Naive thymus-derived CD8-positive, alpha-beta T cell (primary cell): Measurements from ENCODE around the gene SBF2. TPM values are rescaled to one million over a fixed set of nuclear protein-coding genes. Genes with fewer than 3 reads are reported as not detected.

Experiments used
- ATAC-seq, 2 donors: fragments of 150-1000 bp; cut with Tn5 transposase in 1 of 2; sonication (Bioruptor Pico), chemical (Tn5 transposase) in 1 of 2; 1 replicate in 1 of 2; 2 replicates in 1 of 2; pipeline ENCODE4 v1.10.0; 2021; ENCODE audit warnings: mild to moderate bottlenecking in 2 of 2, moderate library complexity in 2 of 2
- POLR2A ChIA-PET: fragments of 350-600 bp; sonication (Branson Sonifier 250); formaldehyde crosslinking; loops from one replicate; lab custom pipeline; 2021; ENCODE audit warnings: antibody characterized with exemption; lab: Charles Lee
- DNase-seq, 10 donors: peaks; one replicate each; pipeline versions ENCODE4 v3.0.0 to v3.0.0-alpha.2; 2020 to 2022
- H3K27ac Mint-ChIP-seq, 10 donors: one replicate each; pipeline ENCODE4 v1.8.0; 2020 to 2022; ENCODE audit warnings: mild to moderate bottlenecking in 10 of 10, mixed read lengths in 10 of 10, moderate library complexity in 4 of 10, inconsistent platforms in 1 of 10
- H3K27me3 Mint-ChIP-seq, 5 donors: one replicate each; pipeline ENCODE4 v1.8.0; 2021 to 2022; ENCODE audit warnings: mixed read lengths in 5 of 5
- H3K36me3 Mint-ChIP-seq, 3 donors: one replicate each; pipeline ENCODE4 v1.8.0; 2020 to 2022; ENCODE audit warnings: mixed read lengths in 3 of 3, mild to moderate bottlenecking in 2 of 3, inconsistent platforms in 1 of 3
- H3K4me1 Mint-ChIP-seq, 4 donors: one replicate each; pipeline ENCODE4 v1.8.0; 2021 to 2022; ENCODE audit warnings: mixed read lengths in 4 of 4
- H3K4me3 Mint-ChIP-seq, 10 donors: one replicate each; pipeline ENCODE4 v1.8.0; 2020 to 2022; ENCODE audit warnings: mild to moderate bottlenecking in 10 of 10, mixed read lengths in 10 of 10, moderate library complexity in 6 of 10, inconsistent platforms in 1 of 10
- H3K9me3 Mint-ChIP-seq, 9 donors: one replicate each; pipeline ENCODE4 v1.8.0; 2020 to 2022; ENCODE audit warnings: mixed read lengths in 9 of 9, mild to moderate bottlenecking in 3 of 9, inconsistent platforms in 1 of 9, moderate library complexity in 1 of 9
- polyA plus RNA-seq, 3 donors: library from polyadenylated mRNA; unstranded; fragments of 300-500 nt; fragmentation: Illumina TruSeq; gene quantifications; one replicate each; pipeline ENCODE4 v1.2.3, GENCODE V29; 2021
- total RNA-seq, 8 experiments: library from RNA in 2 of 8; stranded (reverse) in 2 of 8; gene quantifications; one replicate each; pipeline ENCODE4 v1.2.3 and lab custom pipeline; 2021 to 2026

The SBF2 gene
- total and polyA plus RNA-seq, 5 experiments from 2014 or later, result 2.0 to 14.6 (median 4.9) TPM

DNA sequence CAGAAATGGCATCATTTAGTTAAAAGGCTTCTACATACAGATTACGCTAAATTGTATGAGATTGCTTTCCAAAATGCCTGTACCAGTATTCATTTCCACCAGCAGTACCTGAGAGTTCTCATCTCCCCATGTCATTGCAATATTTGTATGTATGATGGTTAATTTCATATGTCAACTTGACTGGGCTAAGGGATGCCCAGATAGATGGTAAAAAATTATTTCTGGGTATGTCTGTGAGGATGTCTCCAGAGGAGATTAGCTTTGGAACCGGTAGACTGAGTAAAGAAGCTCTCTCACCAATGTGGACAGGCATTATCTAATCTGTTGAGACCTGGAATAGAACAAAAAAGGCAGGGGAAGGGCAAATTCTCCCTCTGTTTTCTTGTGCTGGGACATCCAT lies 17.8 kb upstream of the SBF2 start:
- peaks cover 16 to 49% (median 35%) of the 10 kb centered on the region in 5 donors for H3K27me3 Mint-ChIP-seq
- POLR2A ChIA-PET, result no interaction called here
- no peaks in the 10 kb centered on the region for H3K9me3 Mint-ChIP-seq
- peaks cover 8 to 17% (median 11%) of the 10 kb centered on the region in 4 donors for H3K4me1 Mint-ChIP-seq
- DNase-seq, result no peak
- no peak overlapping the region for H3K4me3 Mint-ChIP-seq
- H3K27ac Mint-ChIP-seq, result no peak overlapping the region
- no peak for ATAC-seq
- no peaks in the 10 kb centered on the region for H3K36me3 Mint-ChIP-seq

GRCh38 chr11:10310301-10310841 lies 16.4 kb upstream of the SBF2 start:
- Mint-ChIP-seq H3K27ac (peak overlapping the region in 1 of 10 donors; percentile 46), H3K4me1 (peaks cover 13 to 31% (median 22%) of the 10 kb centered on the region in 4 donors), H3K9me3 (no peaks in the 10 kb centered on the region), H3K27me3 (peaks cover 14 to 56% (median 32%) of the 10 kb centered on the region in 5 donors), H3K36me3 (no peaks in the 10 kb centered on the region), H3K4me3 (no peak overlapping the region)
- ATAC-seq (no peak), DNase-seq (no peak)
- POLR2A ChIA-PET, result no interaction called here

GRCh38 chr11:10309163-10310093 lies 15.4 kb upstream of the SBF2 start:
- no peak for DNase-seq
- POLR2A ChIA-PET, result no interaction called here
- H3K4me1 Mint-ChIP-seq, result peaks cover 14 to 41% (median 23%) of the 10 kb centered on the region in 4 donors
- peak overlapping the region in 1 of 10 donors; percentile 65 for H3K27ac Mint-ChIP-seq
- no peaks in the 10 kb centered on the region for H3K36me3 Mint-ChIP-seq
- peak overlapping the region in 1 of 10 donors; percentile 10 for H3K4me3 Mint-ChIP-seq
- H3K27me3 Mint-ChIP-seq, result peaks cover 14 to 58% (median 32%) of the 10 kb centered on the region in 5 donors
- ATAC-seq, result no peak
- no peaks in the 10 kb centered on the region for H3K9me3 Mint-ChIP-seq

GRCh38 chr11:10308201-10308954 lies 14.4 kb upstream of the SBF2 start:
- POLR2A ChIA-PET, result interaction anchor here (0.7 to 2.8 kb wide), 3 partner anchors 10 to 549 kb away, joined by 3 to 18 read pairs (median 3); no protein-coding TSS in a partner anchor
- Mint-ChIP-seq H3K9me3 (no peaks in the 10 kb centered on the region), H3K4me1 (peaks cover 16 to 51% (median 32%) of the 10 kb centered on the region in 4 donors), H3K36me3 (no peaks in the 10 kb centered on the region), H3K27ac (peak overlapping the region in 5 of 10 donors; percentile 31 to 76 (median 47)), H3K4me3 (peak overlapping the region; percentile 77 to 100 (median 92)), H3K27me3 (peaks cover 16 to 58% (median 29%) of the 10 kb centered on the region in 5 donors)
- ATAC-seq, result no peak
- DNase-seq, result no peak

DNA sequence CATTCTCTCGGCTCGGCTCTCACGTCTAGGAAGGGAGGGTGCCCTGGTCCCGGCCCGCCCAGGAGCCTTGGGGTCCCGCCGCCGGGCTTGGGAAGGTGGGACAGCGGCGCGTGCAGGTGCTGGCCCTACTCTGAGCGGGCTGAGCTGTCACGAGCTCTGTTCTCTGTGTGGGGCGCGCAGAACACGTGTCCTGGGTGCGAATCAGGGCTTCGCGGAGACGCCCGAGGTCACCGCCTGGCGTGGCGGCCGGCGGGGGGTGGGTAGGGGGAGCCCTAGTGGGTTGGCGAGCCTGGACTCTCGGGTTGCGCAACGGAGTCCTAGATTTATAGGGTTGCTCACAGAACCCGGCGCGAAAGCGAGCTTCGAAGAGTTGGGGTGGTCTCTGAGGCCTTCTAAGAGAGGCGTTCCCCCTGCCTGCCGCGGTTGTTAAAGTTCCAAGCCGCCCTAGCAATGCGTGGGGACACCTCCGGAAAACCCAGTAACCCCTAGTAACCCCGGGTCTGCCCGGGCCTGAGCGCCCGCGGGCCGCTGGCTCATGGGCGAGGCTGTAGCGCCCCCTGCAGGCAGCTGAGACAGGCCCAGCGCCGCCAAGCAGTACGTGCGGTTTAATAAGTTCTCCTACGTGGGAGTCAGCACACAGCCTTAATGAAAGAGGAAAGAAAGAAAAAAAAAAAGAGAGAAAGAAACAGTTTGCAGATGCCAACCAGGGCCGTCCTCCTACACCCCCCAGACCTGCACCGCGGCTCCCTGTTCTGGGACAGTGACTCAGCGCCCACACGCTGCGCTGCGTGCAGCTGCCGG lies 13.6 kb upstream of the SBF2 start:
- POLR2A ChIA-PET, result interaction anchor here (0.7 to 2.8 kb wide), 3 partner anchors 11 to 548 kb away, joined by 3 to 18 read pairs (median 3); no protein-coding TSS in a partner anchor
- H3K36me3 Mint-ChIP-seq, result no peaks in the 10 kb centered on the region
- DNase-seq (peak; percentile 71 to 88 (median 83)), ATAC-seq (peak; percentile 63 to 78)
- H3K27ac Mint-ChIP-seq, result peak overlapping the region in 5 of 10 donors; percentile 28 to 76 (median 59)
- no peaks in the 10 kb centered on the region for H3K9me3 Mint-ChIP-seq
- peaks cover 18 to 58% (median 34%) of the 10 kb centered on the region in 4 donors for H3K4me1 Mint-ChIP-seq
- peaks cover 15 to 57% (median 29%) of the 10 kb centered on the region in 5 donors for H3K27me3 Mint-ChIP-seq
- peak overlapping the region; percentile 77 to 100 (median 92) for H3K4me3 Mint-ChIP-seq

GRCh38 chr11:10307022-10307399 lies 13.0 kb upstream of the SBF2 start:
- peak overlapping the region; percentile 69 to 100 (median 92) for H3K4me3 Mint-ChIP-seq
- peak overlapping the region in 2 of 10 donors; percentile 1 to 76 for H3K27ac Mint-ChIP-seq
- H3K9me3 Mint-ChIP-seq, result no peaks in the 10 kb centered on the region
- H3K36me3 Mint-ChIP-seq, result no peaks in the 10 kb centered on the region
- H3K27me3 Mint-ChIP-seq, result peaks cover 12 to 51% (median 25%) of the 10 kb centered on the region in 5 donors
- DNase-seq, result peak in 1 of 10 donors; percentile 53
- POLR2A ChIA-PET, result interaction anchor here (1.1 to 2.8 kb wide), 2 partner anchors 11 to 99 kb away, joined by 3 to 18 read pairs; no protein-coding TSS in a partner anchor
- peak in 1 of 2 donors; percentile 21 for ATAC-seq
- peaks cover 21 to 59% (median 37%) of the 10 kb centered on the region in 4 donors for H3K4me1 Mint-ChIP-seq

DNA sequence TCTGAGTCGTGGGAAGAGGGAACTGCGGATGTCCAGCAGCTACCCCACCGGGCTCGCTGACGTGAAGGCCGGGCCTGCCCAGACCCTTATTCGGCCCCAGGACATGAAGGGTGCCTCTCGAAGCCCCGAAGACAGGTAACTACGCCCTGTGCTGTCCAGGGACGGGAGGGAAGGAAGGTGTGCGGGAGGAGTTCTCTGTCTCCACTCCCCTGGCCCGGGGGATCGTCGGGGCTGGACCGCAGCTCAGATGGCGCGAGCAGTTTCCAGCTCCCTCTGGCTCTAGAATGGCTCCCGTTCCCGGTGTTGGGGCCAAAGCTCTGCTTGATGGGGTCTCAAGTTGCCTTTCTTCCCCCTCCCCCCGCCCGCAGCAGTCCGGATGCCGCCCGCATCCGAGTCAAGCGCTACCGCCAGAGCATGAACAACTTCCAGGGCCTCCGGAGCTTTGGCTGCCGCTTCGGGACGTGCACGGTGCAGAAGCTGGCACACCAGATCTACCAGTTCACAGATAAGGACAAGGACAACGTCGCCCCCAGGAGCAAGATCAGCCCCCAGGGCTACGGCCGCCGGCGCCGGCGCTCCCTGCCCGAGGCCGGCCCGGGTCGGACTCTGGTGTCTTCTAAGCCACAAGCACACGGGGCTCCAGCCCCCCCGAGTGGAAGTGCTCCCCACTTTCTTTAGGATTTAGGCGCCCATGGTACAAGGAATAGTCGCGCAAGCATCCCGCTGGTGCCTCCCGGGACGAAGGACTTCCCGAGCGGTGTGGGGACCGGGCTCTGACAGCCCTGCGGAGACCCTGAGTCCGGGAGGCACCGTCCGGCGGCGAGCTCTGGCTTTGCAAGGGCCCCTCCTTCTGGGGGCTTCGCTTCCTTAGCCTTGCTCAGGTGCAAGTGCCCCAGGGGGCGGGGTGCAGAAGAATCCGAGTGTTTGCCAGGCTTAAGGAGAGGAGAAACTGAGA lies 12.2 kb upstream of the SBF2 start:
- peak overlapping the region in 2 of 10 donors; percentile 31 to 40 for H3K27ac Mint-ChIP-seq
- POLR2A ChIA-PET, result interaction anchor here (1.0 to 2.8 kb wide), 2 partner anchors 11 to 98 kb away, joined by 4 to 18 read pairs; no protein-coding TSS in a partner anchor
- H3K36me3 Mint-ChIP-seq, result no peaks in the 10 kb centered on the region
- DNase-seq (peak in 3 of 10 donors; percentile 25 to 40 (median 31)), ATAC-seq (no peak)
- H3K4me1 Mint-ChIP-seq, result peaks cover 22 to 59% (median 38%) of the 10 kb centered on the region in 4 donors
- peaks cover 9 to 44% (median 25%) of the 10 kb centered on the region in 5 donors for H3K27me3 Mint-ChIP-seq
- H3K9me3 Mint-ChIP-seq, result no peaks in the 10 kb centered on the region
- peak overlapping the region; percentile 77 to 100 (median 92) for H3K4me3 Mint-ChIP-seq

DNA sequence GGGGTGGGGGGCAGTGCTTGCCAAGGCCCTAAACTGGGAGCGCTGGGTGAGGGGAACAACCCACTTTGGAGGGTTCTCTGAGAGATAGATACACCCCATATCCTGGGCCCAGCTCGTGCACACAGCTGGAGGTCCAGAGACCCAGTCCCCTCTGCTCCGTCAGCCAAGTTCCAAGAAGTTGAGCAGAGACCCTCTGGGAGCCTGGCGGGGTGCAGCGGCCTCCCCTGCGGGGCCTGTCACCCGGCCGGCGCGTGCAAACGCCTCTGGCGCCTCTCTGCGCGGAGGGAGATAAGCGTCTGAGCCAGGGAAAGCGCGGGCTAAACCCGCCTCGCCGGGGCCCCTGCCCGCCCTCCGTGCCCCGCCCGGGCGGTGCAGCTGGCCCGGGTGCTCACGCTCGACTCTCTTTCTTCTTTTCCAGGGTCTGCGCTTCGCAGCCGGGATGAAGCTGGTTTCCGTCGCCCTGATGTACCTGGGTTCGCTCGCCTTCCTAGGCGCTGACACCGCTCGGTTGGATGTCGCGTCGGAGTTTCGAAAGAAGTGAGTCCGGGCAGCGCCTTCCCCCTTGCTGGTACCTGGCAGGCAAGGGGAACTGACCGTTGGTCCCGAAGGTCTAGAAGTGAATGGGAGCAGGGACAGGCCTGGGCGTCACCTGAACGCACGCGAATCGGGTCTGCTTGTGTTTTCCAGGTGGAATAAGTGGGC lies 11.4 kb upstream of the SBF2 start:
- POLR2A ChIA-PET, result interaction anchor here (0.6 to 2.8 kb wide), 6 partner anchors 10 to 1061 kb away, joined by 3 to 18 read pairs (median 4); no protein-coding TSS in a partner anchor
- Mint-ChIP-seq H3K4me3 (peak overlapping the region; percentile 77 to 100 (median 96)), H3K27ac (peak overlapping the region in 2 of 10 donors; percentile 19 to 40), H3K9me3 (no peaks in the 10 kb centered on the region), H3K4me1 (peaks cover 22 to 59% (median 38%) of the 10 kb centered on the region in 4 donors), H3K36me3 (no peaks in the 10 kb centered on the region), H3K27me3 (peaks cover 9 to 37% (median 23%) of the 10 kb centered on the region in 5 donors)
- DNase-seq (peak in 3 of 10 donors; percentile 27 to 35 (median 34)), ATAC-seq (peak in 1 of 2 donors; percentile 12)

DNA sequence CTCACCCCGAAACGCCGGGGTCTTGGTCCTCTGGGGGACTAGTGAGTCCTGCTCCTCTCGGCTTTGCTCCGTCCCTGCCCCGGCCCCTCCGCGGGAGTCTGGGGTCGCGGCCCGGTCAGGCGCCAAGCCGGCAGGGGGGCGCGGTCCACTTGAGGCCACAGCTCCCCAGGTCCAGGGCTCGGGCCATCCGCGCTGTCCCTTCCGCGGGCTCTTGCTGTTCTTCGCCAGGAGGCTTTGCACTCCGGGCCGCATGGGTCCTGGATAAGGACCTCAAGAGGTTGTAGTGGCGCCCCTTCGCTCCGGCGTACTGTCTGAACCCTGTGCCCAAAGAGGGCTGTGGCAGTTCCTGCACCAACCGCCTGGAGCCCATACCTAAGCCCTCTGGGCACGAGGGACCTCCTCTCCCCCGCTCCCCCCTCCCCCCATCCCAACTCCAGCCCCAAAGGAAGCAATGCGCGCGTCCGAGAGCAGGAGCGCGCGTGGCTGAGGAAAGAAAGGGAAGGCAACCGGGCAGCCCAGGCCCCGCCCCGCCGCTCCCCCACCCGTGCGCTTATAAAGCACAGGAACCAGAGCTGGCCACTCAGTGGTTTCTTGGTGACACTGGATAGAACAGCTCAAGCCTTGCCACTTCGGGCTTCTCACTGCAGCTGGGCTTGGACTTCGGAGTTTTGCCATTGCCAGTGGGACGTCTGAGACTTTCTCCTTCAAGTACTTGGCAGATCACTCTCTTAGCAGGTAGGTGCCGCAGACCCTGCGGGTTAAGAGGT lies 10.7 kb upstream of the SBF2 start, which contains the start of gene ADM:
Gene ADM, plus strand, starts transcription at position 579 of the 767 bp plus-strand sequence. CDS start 628 bp downstream, outside the sequence.
- Mint-ChIP-seq H3K27ac (peak within 1 kb of the TSS in 5 of 10 donors; percentile 55 to 98 (median 92)), H3K4me1 (peaks cover 22 to 59% (median 38%) of the 10 kb centered on the region in 4 donors), H3K36me3 (no peaks in the 10 kb centered on the region), H3K4me3 (peak within 1 kb of the TSS; percentile 91 to 100 (median 99)), H3K27me3 (peaks cover 9 to 30% (median 18%) of the 10 kb centered on the region in 5 donors), H3K9me3 (no peaks in the 10 kb centered on the region)
- POLR2A ChIA-PET, result interaction anchor here (0.5 to 2.4 kb wide), 6 partner anchors 9 to 1060 kb away, joined by 3 to 11 read pairs (median 4); partner anchors contain the start of gene RNF141
- ATAC-seq, result peak; percentile 26 to 28
- DNase-seq, result peak in 5 of 10 donors; percentile 30 to 64 (median 33)
